Mesenchymal stem cell (in vitro differentiated cells and primary cell): Measurements from ENCODE around the gene OR51B4.
"Not testable (repeated sequence)": the region's sequence is repeated elsewhere in the genome, so short reads cannot be mapped to it uniquely, and the experiment has no call there.

Experiments
- DNase-seq: peaks from one replicate; pipeline ENCODE4 v3.0.0-alpha.2; 2013
- H2AFZ ChIP-seq: one replicate; pipeline ENCODE4 v1.6.1; 2013; ENCODE audit warnings: low read depth, mild to moderate bottlenecking, control low read depth, inconsistent platforms, low read length, moderate library complexity
- H2AK5ac ChIP-seq: 2 replicates; pipeline ENCODE4 v1.6.1; 2013; ENCODE audit warnings: low read length, moderate library complexity, mild to moderate bottlenecking, inconsistent platforms; ENCODE audit not compliant: severe bottlenecking
- H2BK120ac ChIP-seq: one replicate; pipeline ENCODE4 v1.6.1; 2013; ENCODE audit warnings: low read depth, mild to moderate bottlenecking, inconsistent platforms, low read length, moderate library complexity
- H2BK12ac ChIP-seq, 2 experiments: one replicate each; pipeline ENCODE4 v1.6.1; 2013; ENCODE audit warnings: inconsistent platforms in 2 of 2, low read length in 2 of 2, mild to moderate bottlenecking in 2 of 2, moderate library complexity in 2 of 2, control low read depth in 1 of 2
- H2BK15ac ChIP-seq: one replicate; pipeline ENCODE4 v1.6.1; 2013; ENCODE audit warnings: mild to moderate bottlenecking, low read depth, inconsistent platforms; ENCODE audit not compliant: poor library complexity, severe bottlenecking
- H2BK5ac ChIP-seq: 2 replicates; pipeline ENCODE4 v1.6.1; 2013; ENCODE audit warnings: low read depth, mild to moderate bottlenecking, low read length, control low read depth, inconsistent platforms; ENCODE audit not compliant: poor library complexity, severe bottlenecking
- H3K14ac ChIP-seq, 2 experiments: one replicate each; pipeline ENCODE4 v1.6.1; 2013; ENCODE audit warnings: inconsistent platforms in 2 of 2, low read length in 2 of 2, control low read depth in 1 of 2, mild to moderate bottlenecking in 1 of 2, moderate library complexity in 1 of 2
- H3K18ac ChIP-seq, 2 experiments: one replicate each; pipeline ENCODE4 v1.6.1; 2013; ENCODE audit warnings: inconsistent platforms in 2 of 2, low read length in 2 of 2, control low read depth in 1 of 2, low read depth in 1 of 2, mild to moderate bottlenecking in 1 of 2
- H3K23ac ChIP-seq, 2 experiments: one replicate each; pipeline ENCODE4 v1.6.1; 2013; ENCODE audit warnings: inconsistent platforms in 2 of 2, low read length in 2 of 2, mild to moderate bottlenecking in 2 of 2, moderate library complexity in 2 of 2, control low read depth in 1 of 2
- H3K27ac ChIP-seq: 2 replicates; pipeline ENCODE4 v1.5.1; 2013; ENCODE audit warnings: mild to moderate bottlenecking, moderate library complexity, low read length, control low read depth, inconsistent platforms; ENCODE audit not compliant: poor library complexity, severe bottlenecking
- H3K27me3 ChIP-seq, 2 experiments: 2 replicates each; pipeline versions ENCODE4 v1.6.1 to v1.7.0; 2013; ENCODE audit warnings: low read length in 2 of 2, mild to moderate bottlenecking in 2 of 2, moderate library complexity in 2 of 2, control low read depth in 1 of 2, inconsistent platforms in 1 of 2; ENCODE audit not compliant: control insufficient read depth in 1 of 2, insufficient read depth in 1 of 2
- H3K36me3 ChIP-seq, 2 experiments: 2 replicates each; pipeline versions ENCODE4 v1.6.1 to v1.7.0; 2013; ENCODE audit warnings: low read length in 2 of 2, control low read depth in 1 of 2, inconsistent platforms in 1 of 2, low read depth in 1 of 2, mild to moderate bottlenecking in 1 of 2; ENCODE audit not compliant: insufficient read depth in 2 of 2, control insufficient read depth in 1 of 2
- H3K4ac ChIP-seq, 2 experiments: one replicate each; pipeline ENCODE4 v1.6.1; 2013; ENCODE audit warnings: inconsistent platforms in 2 of 2, low read length in 2 of 2, mild to moderate bottlenecking in 2 of 2, moderate library complexity in 2 of 2, control low read depth in 1 of 2, low read depth in 1 of 2
- H3K4me1 ChIP-seq: 2 replicates; pipeline ENCODE4 v1.6.1; 2013; ENCODE audit warnings: low read depth, low read length, control low read depth; ENCODE audit not compliant: control insufficient read depth, insufficient read depth
- H3K4me2 ChIP-seq: 2 replicates; pipeline ENCODE4 v1.6.1; 2013; ENCODE audit warnings: low read length, mild to moderate bottlenecking, inconsistent platforms; ENCODE audit not compliant: poor library complexity, severe bottlenecking
- H3K4me3 ChIP-seq, 2 experiments: 2 replicates each; pipeline versions ENCODE4 v1.5.1 to v1.7.0; 2013; ENCODE audit warnings: low read length in 2 of 2, mild to moderate bottlenecking in 2 of 2, control low read depth in 1 of 2, low read depth in 1 of 2; ENCODE audit not compliant: insufficient read depth in 1 of 2
- H3K79me1 ChIP-seq: replicated peaks from 2 replicates; pipeline ENCODE4 v1.6.1; 2013; ENCODE audit warnings: mild to moderate bottlenecking, control low read depth, low read length, inconsistent platforms; ENCODE audit not compliant: poor library complexity, severe bottlenecking
- H3K9ac ChIP-seq: 2 replicates; pipeline ENCODE4 v1.7.0; 2013; ENCODE audit warnings: mild to moderate bottlenecking, low read length, moderate library complexity
- H3K9me3 ChIP-seq: 2 replicates; pipeline ENCODE4 v1.7.0; 2013; ENCODE audit warnings: mild to moderate bottlenecking, low read length; ENCODE audit not compliant: control insufficient read depth
- H4K8ac ChIP-seq: one replicate; pipeline ENCODE4 v1.6.1; 2013; ENCODE audit warnings: inconsistent platforms, mild to moderate bottlenecking, low read length, moderate library complexity
- H4K91ac ChIP-seq: one replicate; pipeline ENCODE4 v1.6.1; 2013; ENCODE audit warnings: mild to moderate bottlenecking, low read length, inconsistent platforms
- WGBS: methylation state at CpG from one replicate; pipeline ENCODE4 v1.1.7; 2013; ENCODE audit warnings: mixed read lengths; 5-methylcytosine and 5-hydroxymethylcytosine counted together

OR51B4 gene

GRCh38 chr11:5254646-5255413, 46.9 kb downstream of the OR51B4 start, which contains the start of gene HBG2:
Gene HBG2 (minus strand): TSS chr11:5254781. CDS start chr11:5254728, 53 bp downstream.
- not testable (repeated sequence) for H2BK120ac ChIP-seq, H3K9ac ChIP-seq, DNase-seq, H3K14ac ChIP-seq, H3K27me3 ChIP-seq, H3K23ac ChIP-seq, H2BK5ac ChIP-seq, H3K18ac ChIP-seq, H3K36me3 ChIP-seq, H3K4me3 ChIP-seq, H2BK12ac ChIP-seq, H2AK5ac ChIP-seq, H2AFZ ChIP-seq, H3K9me3 ChIP-seq, H4K91ac ChIP-seq, H3K79me1 ChIP-seq, H3K27ac ChIP-seq, H4K8ac ChIP-seq, H3K4me1 ChIP-seq, H3K4me2 ChIP-seq, H2BK15ac ChIP-seq, H3K4ac ChIP-seq
- 75% methylated on average over 2 of the region's 9 CpGs for WGBS

- H2BK5ac ChIP-seq, H3K9ac ChIP-seq, H3K14ac ChIP-seq, H3K4ac ChIP-seq, H3K79me1 ChIP-seq, H4K8ac ChIP-seq, H3K36me3 ChIP-seq, DNase-seq, H4K91ac ChIP-seq, H2AFZ ChIP-seq, H3K9me3 ChIP-seq, H2AK5ac ChIP-seq, H3K27ac ChIP-seq, H3K4me3 ChIP-seq, H2BK120ac ChIP-seq, H3K4me2 ChIP-seq, H2BK15ac ChIP-seq, H2BK12ac ChIP-seq, H3K23ac ChIP-seq, H3K27me3 ChIP-seq, H3K4me1 ChIP-seq, H3K18ac ChIP-seq: not testable (repeated sequence)
- 94% methylated on average over 2 of the region's 2 CpGs for WGBS
Observed at GRCh38 chr11:5254023-5254422, 47.7 kb downstream of the OR51B4 start.

DNA sequence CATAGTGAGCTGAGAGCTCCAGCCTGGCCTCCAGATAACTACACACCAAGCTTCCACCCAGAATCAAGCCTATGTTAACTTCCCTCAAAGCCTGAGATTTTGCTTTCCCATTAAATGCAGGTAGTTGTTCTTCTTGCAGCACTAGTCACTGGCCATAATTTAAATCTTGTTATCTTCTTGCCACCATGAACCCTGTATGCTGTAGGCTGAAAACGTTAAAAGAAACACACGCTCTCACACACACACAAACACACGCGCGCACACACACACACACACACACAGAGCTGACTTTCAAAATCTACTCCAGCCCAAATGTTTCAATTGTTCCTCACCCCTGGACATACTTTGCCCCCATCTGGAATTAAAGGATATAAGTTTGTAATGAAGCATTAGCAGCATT, 48.3 kb downstream of the OR51B4 start:
- not testable (repeated sequence) for H3K4ac ChIP-seq, H3K27ac ChIP-seq, H3K9ac ChIP-seq, H3K27me3 ChIP-seq, H2BK5ac ChIP-seq, H3K36me3 ChIP-seq, H3K18ac ChIP-seq, H3K4me2 ChIP-seq, H2BK12ac ChIP-seq, DNase-seq, H3K79me1 ChIP-seq, H2BK120ac ChIP-seq, H2BK15ac ChIP-seq, H2AK5ac ChIP-seq, H3K4me1 ChIP-seq, H3K14ac ChIP-seq, H4K91ac ChIP-seq, H3K4me3 ChIP-seq, H4K8ac ChIP-seq, H2AFZ ChIP-seq, H3K9me3 ChIP-seq, H3K23ac ChIP-seq
- no CpG with 5 or more reads among the region's 5 CpGs for WGBS

GRCh38 chr11:5252919-5253265, 48.9 kb downstream of the OR51B4 start:
- WGBS: 100% methylated on average over 1 of the region's 1 CpG
- Histone ChIP-seq H2BK15ac (no peak overlapping the region), H4K91ac (no peak overlapping the region), H3K4me3 (no peak overlapping the region), H3K9ac (no peak overlapping the region), H3K36me3 (no peaks in the 10 kb centered on the region), H3K27ac (no peak overlapping the region), H3K4ac (no peak overlapping the region), H3K23ac (no peak overlapping the region), H3K27me3 (peaks cover 0 to 2% of the 10 kb centered on the region in 2 experiments), H3K14ac (no peak overlapping the region), H3K9me3 (no peaks in the 10 kb centered on the region), H2BK120ac (no peak overlapping the region), H3K18ac (no peak overlapping the region), H3K4me1 (no peaks in the 10 kb centered on the region), H3K4me2 (no peak overlapping the region), H2AFZ (no peak overlapping the region), H3K79me1 (no peaks in the 10 kb centered on the region), H2BK12ac (no peak overlapping the region), H2BK5ac (no peak overlapping the region), H2AK5ac (no peak overlapping the region), H4K8ac (no peak overlapping the region)
- no peak for DNase-seq
